ENCODE data around the gene PLCL1.
"Not testable (repeated sequence)": the region's sequence is repeated elsewhere in the genome, so short reads cannot be mapped to it uniquely, and the experiment has no call there.

Gene PLCL1

DNA sequence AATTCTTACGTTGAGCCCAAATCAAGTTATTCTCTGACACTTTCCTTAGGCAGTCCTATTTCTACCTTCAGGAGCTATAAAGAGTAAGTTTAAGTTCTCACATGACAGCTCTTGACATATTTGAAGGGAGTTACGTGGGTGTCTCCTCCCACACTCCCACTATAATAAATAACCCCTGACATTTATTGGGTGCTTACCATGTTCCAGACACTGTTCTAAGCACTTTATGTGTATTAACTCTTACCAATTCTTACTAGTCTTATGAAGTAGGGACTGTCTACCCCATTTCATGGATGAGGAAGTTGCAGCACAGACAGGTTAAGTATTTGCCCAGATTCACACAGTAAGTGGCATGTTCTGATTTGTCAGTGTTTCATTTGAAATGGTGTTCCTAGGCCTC lies 17.9 kb downstream of the PLCL1 start:
- no peak for DNase-seq (ENCODE audit: low read depth)
- TF ChIP-seq, protein P1, sequence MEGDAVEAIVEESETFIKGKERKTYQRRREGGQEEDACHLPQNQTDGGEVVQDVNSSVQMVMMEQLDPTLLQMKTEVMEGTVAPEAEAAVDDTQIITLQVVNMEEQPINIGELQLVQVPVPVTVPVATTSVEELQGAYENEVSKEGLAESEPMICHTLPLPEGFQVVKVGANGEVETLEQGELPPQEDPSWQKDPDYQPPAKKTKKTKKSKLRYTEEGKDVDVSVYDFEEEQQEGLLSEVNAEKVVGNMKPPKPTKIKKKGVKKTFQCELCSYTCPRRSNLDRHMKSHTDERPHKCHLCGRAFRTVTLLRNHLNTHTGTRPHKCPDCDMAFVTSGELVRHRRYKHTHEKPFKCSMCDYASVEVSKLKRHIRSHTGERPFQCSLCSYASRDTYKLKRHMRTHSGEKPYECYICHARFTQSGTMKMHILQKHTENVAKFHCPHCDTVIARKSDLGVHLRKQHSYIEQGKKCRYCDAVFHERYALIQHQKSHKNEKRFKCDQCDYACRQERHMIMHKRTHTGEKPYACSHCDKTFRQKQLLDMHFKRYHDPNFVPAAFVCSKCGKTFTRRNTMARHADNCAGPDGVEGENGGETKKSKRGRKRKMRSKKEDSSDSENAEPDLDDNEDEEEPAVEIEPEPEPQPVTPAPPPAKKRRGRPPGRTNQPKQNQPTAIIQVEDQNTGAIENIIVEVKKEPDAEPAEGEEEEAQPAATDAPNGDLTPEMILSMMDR (IDR thresholded peaks at IDR 0.05; ENCODE audit: control insufficient read depth, insufficient read depth, low read depth, low read length, missing control alignments): no peak
- H3K4me3 ChIP-seq (ENCODE audit: control insufficient read depth, low read depth, low read length): no peak overlapping the region

DNA sequence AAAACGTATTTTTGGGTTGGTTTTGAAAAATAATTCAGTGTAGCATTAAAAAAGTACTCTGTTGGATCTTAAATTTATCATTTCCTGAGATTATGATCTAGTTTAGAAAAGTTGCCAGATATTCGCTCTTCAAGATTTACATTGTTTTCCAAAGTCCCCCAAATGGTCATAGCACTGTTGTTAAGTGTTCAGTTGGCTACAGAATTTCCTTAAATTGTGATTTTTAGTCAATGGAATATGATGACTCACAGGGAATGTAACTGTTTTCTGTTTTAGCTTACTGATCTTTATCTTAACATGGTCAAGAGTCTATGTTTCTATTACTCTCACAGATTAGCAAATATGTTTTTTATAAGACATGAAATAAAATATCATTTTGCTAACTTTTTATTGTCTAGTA lies 23.2 kb downstream of the PLCL1 start:
- TF ChIP-seq, protein P1 (IDR thresholded peaks at IDR 0.05; ENCODE audit: control insufficient read depth, insufficient read depth, low read depth, low read length, missing control alignments): no peak
- no peak overlapping the region for H3K4me3 ChIP-seq (ENCODE audit: control insufficient read depth, low read depth, low read length)
- no peak for DNase-seq (ENCODE audit: low read depth)

DNA sequence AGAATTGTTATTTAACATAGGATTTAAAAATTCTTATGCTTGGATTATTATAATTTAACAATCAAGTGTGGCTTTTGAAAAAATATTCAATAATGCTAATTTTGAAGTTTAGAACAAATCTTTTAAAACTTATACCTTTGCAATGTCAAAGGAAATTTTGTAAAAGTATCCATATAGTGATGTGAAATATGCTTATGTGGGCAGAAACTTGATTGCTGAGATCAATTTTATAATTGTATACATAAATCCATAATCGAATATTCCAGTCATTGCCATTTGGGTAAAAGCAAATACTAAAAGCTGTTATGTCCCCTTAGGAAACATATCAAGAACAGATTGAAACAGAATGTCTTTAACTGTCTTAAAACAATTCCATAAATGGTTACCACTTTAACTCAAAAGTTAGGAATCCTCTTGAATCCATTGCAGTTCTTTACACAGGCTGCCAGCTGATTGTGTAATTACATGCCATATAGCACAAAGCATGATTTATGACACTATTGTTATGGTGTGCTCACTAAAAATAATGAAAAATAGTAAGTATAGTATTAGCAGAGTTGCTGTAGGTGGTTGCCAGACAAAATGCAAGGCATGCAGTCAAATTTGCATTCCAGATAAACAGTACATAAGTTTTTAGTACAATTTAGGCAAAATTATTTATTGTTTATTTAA lies 24.2 kb downstream of the PLCL1 start:
- DNase-seq (ENCODE audit: low read depth): peak; percentile 34
- TF ChIP-seq, protein P1 (IDR thresholded peaks at IDR 0.05; ENCODE audit: control insufficient read depth, insufficient read depth, low read depth, low read length, missing control alignments): no peak
- H3K4me3 ChIP-seq (ENCODE audit: control insufficient read depth, low read depth, low read length): no peak overlapping the region

DNA sequence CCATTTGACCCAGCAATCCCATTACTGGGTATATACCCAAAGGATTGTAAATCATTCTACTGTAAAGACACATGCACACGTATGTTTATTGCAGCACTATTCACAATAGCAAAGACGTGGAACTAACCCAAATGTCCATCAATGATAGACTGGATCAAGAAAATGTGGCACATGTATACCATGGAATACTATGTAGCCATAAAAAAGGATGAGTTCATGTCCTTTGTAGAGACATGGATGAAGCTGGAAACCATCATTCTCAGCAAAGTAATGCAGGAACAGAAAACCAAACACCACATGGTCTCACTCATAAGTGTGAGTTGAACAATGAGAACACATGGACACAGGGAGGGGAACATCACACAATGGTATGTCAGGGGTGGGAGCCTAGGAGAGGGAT lies 30.4 kb downstream of the PLCL1 start:
- not testable (repeated sequence) for H3K4me3 ChIP-seq (ENCODE audit: control insufficient read depth, low read depth, low read length); DNase-seq (ENCODE audit: low read depth)

DNA sequence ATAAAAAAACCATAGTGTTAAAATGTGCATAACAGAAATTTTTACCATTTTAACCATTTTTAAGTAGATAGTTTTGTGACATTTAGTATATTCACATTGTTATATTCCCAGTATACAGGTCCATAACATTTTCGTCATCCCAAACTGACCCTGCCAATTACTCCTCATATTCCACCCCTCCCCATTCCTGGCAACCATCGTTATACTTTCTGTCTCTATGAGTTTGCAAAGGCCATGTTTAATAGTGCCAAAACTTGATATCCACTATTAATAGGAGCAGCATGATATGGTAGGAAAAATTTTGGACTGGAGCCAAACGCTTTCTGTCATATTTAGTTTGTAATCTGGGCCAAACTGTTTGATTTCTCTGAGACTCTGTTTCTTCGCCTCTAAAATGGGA lies 30.9 kb downstream of the PLCL1 start:
- no peak overlapping the region for H3K4me3 ChIP-seq (ENCODE audit: control insufficient read depth, low read depth, low read length)
- DNase-seq (ENCODE audit: low read depth): no peak
- TF ChIP-seq, protein P1 (IDR thresholded peaks at IDR 0.05; ENCODE audit: control insufficient read depth, insufficient read depth, low read depth, low read length, missing control alignments): no peak

DNA sequence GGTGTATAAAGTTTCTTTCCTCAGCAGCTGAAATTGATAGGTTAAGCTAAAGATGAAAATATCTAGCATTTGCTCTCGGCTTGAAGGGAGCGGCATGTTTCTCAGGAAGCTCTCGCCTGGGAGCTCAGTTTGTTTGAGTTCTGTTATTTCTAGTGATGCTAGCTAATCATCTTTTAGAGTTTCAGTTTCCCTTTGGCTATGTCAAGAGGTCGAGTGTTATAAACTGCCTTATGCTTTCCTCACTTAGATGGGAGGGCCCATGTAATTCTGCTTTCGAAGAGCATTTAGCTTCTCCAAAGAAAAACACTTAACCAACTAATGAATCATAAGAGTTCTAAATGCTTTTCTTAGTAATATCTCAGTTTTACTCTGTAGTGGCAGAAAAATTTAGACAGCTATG lies 33.6 kb downstream of the PLCL1 start:
- peak; percentile 29 for DNase-seq (ENCODE audit: low read depth)
- TF ChIP-seq, protein P1 (IDR thresholded peaks at IDR 0.05; ENCODE audit: control insufficient read depth, insufficient read depth, low read depth, low read length, missing control alignments): no peak
- peak overlapping the region; percentile 5 for H3K4me3 ChIP-seq (ENCODE audit: control insufficient read depth, low read depth, low read length)

DNA sequence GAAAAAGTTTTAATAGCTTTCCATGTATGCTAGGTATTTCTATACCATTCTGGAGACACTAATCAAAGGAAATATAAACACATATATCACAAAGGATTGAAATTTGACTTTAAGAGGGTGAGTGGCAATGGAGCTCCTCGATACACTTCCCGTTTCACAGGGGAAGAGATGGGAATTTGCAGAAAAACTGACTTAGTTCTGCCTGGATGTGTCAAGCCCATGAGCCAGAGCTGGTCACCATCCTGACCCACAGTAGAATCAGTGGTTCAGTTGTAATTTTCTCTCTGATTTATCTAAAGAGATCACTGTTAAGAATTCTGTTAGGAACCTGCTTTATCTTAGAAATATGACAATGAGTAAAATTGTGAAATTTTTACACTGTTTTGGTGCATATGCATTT lies 34.2 kb downstream of the PLCL1 start:
- TF ChIP-seq, protein P1 (IDR thresholded peaks at IDR 0.05; ENCODE audit: control insufficient read depth, insufficient read depth, low read depth, low read length, missing control alignments): no peak
- DNase-seq (ENCODE audit: low read depth): no peak
- no peak overlapping the region for H3K4me3 ChIP-seq (ENCODE audit: control insufficient read depth, low read depth, low read length)

Measured in AG09309 (cell line).